HepG2 (cell line): Measurements from ENCODE around the gene HOXB2.

Experiments
- E2F5 ChIP-seq: sonication (generic); formaldehyde crosslinking; conservative IDR thresholded peaks from 2 replicates; pipeline ENCODE4 v1.4.0; 2020; ENCODE audit warnings: missing genetic modification reagents
- MAX ChIP-seq: IDR thresholded peaks from 2 replicates; pipeline ENCODE4 v1.6.1; 2012; ENCODE audit warnings: inconsistent platforms
- NR2F6 ChIP-seq, 2 experiments: IDR thresholded peaks; 2 replicates each; pipeline ENCODE4 v1.6.1; 2016; ENCODE audit warnings: antibody characterized with exemption in 1 of 2, mild to moderate bottlenecking in 1 of 2
- POLR2AphosphoS5 ChIP-seq: IDR thresholded peaks from 2 replicates; pipeline ENCODE4 v1.6.1; 2012; ENCODE audit warnings: low read depth, low read length
- ZNF660 ChIP-seq: sonication (generic); formaldehyde crosslinking; IDR thresholded peaks from 2 replicates; pipeline ENCODE4 v1.5.1; 2020; ENCODE audit warnings: mild to moderate bottlenecking, low read depth, missing genetic modification reagents, borderline replicate concordance
- ZZZ3 ChIP-seq: sonication (generic); formaldehyde crosslinking; IDR thresholded peaks from 2 replicates; pipeline ENCODE4 v1.4.0; 2020; ENCODE audit warnings: missing genetic modification reagents, mild to moderate bottlenecking, borderline replicate concordance

DNA sequence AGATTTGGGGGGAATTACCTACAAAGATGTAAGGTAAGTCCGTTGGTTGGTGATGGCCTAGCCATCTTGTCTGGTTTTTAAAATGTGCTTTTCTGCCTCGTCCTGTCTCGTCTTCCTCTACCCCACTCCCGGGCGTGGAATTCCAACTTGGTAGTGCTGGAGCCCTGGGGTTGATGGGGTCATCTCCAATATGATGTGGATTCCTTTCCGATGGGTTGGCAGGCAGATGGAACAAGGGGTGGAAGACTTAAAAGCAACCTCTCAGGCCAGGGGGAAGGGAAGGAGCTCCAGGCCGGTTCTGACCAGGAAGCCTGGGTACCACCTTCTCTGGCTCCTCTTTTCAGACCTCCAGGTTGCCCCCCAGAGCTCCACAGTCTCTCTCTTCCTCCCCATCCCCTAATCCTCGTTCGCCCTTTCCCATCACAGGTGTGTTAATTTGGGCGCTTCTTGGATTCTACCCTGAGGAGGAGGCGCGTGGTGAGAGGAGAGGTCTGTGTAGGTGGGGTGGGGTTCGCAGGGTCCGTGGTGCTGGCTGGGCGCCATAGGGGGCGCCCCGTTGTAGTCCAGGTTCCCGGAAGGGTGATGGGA, 5.1 kb upstream of the HOXB2 start:
- TF ChIP-seq E2F5: no peak
- TF ChIP-seq ZNF660 (CRISPR knock-in tag): no peak
- TF ChIP-seq NR2F6 (IDR thresholded peaks at IDR 0.05): no peak
- TF ChIP-seq NR2F6 (CRISPR knock-in tag; IDR thresholded peaks at IDR 0.05): no peak
- TF ChIP-seq POLR2AphosphoS5: no peak
- TF ChIP-seq MAX: no peak
- TF ChIP-seq ZZZ3 (CRISPR knock-in tag): no peak
